DND-41 (cell line): ENCODE data around the gene ADAMTS3.

Source experiments
- EZH2 ChIP-seq: IDR thresholded peaks from 3 replicates; pipeline ENCODE4 v1.6.1; 2012; ENCODE audit warnings: borderline replicate concordance, low read depth, mild to moderate bottlenecking, moderate library complexity, low read length, inconsistent platforms; ENCODE audit not compliant: severe bottlenecking
- TF ChIP-seq, protein P1 (sequence below): IDR thresholded peaks from 2 replicates; pipeline ENCODE4 v1.5.1; 2012; ENCODE audit warnings: borderline replicate concordance, low read length, moderate library complexity, mild to moderate bottlenecking; ENCODE audit not compliant: poor library complexity, severe bottlenecking; ENCODE audit errors: extremely low read depth

GRCh38 chr4:72357908-72358307, 211.1 kb downstream of the ADAMTS3 start:
- TF ChIP-seq, protein P1, sequence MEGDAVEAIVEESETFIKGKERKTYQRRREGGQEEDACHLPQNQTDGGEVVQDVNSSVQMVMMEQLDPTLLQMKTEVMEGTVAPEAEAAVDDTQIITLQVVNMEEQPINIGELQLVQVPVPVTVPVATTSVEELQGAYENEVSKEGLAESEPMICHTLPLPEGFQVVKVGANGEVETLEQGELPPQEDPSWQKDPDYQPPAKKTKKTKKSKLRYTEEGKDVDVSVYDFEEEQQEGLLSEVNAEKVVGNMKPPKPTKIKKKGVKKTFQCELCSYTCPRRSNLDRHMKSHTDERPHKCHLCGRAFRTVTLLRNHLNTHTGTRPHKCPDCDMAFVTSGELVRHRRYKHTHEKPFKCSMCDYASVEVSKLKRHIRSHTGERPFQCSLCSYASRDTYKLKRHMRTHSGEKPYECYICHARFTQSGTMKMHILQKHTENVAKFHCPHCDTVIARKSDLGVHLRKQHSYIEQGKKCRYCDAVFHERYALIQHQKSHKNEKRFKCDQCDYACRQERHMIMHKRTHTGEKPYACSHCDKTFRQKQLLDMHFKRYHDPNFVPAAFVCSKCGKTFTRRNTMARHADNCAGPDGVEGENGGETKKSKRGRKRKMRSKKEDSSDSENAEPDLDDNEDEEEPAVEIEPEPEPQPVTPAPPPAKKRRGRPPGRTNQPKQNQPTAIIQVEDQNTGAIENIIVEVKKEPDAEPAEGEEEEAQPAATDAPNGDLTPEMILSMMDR = no peak
- no peak for TF ChIP-seq EZH2
